Urinary bladder (tissue), 4 donors: ENCODE data around the gene ANKRD60. TPM values are rescaled to one million over a fixed set of nuclear protein-coding genes. Genes with fewer than 3 reads are reported as not detected.

Source experiments
- DNase-seq: peaks from one replicate; pipeline ENCODE4 v3.0.0-alpha.2; 2015; ENCODE audit errors: extremely low spot score
- H3K27ac ChIP-seq: one replicate; pipeline ENCODE4 v1.5.1; 2013; ENCODE audit warnings: low read depth, mild to moderate bottlenecking, moderate library complexity
- H3K36me3 ChIP-seq: one replicate; pipeline ENCODE4 v1.6.1; 2013; ENCODE audit warnings: mild to moderate bottlenecking, moderate library complexity; ENCODE audit not compliant: insufficient read depth
- H3K4me1 ChIP-seq: one replicate; pipeline ENCODE4 v1.6.1; 2013; ENCODE audit warnings: mild to moderate bottlenecking, moderate library complexity; ENCODE audit not compliant: insufficient read depth
- H3K4me3 ChIP-seq: one replicate; pipeline ENCODE4 v1.5.1; 2013; ENCODE audit warnings: low read depth, low read length
- WGBS: extraction: QIAGEN DNeasy Blood & Tissue Kit; methylation state at CpG from one replicate; pipeline ENCODE4 v1.1.7; 2013; 5-methylcytosine and 5-hydroxymethylcytosine counted together
- polyA plus RNA-seq: library from polyadenylated mRNA; stranded (reverse); fragments of 200-250 nt; gene quantifications from one replicate; pipeline ENCODE4 v1.2.3, GENCODE V29; 2013
- total RNA-seq: library from RNA; depleted of rRNA; stranded (reverse); fragments of >200 nt; gene quantifications from one replicate; pipeline ENCODE4 v1.2.3, GENCODE V29; 2014
- donor health status: healthy with polysubstance abuse.
- donor health status: healthy.

ANKRD60 gene
- total and polyA plus RNA-seq, 2 donors: not detected

- Histone ChIP-seq H3K4me1 (no peaks in the 10 kb centered on the region), H3K4me3 (no peak overlapping the region), H3K36me3 (no peaks in the 10 kb centered on the region), H3K27ac (no peak overlapping the region)
- DNase-seq: no peak
- 70% methylated on average over 7 of the region's 7 CpGs for WGBS
Observed at GRCh38 chr20:58167759-58168158, 60.7 kb downstream of the ANKRD60 start.

Other genes with a start within 250 kb of the ANKRD60 start
- gene RAB22A, start 81.1 kb upstream of the ANKRD60 start, total RNA-seq: 28.2 TPM
- 7.0 TPM for gene RAB22A, start 81.1 kb upstream of the ANKRD60 start, polyA plus RNA-seq
- gene VAPB, start 160.6 kb upstream of the ANKRD60 start, total RNA-seq: 31.0 TPM
- gene VAPB, start 160.6 kb upstream of the ANKRD60 start, polyA plus RNA-seq: 28.7 TPM